ENCODE results near the gene RSBN1L. TPM values are rescaled to one million over a fixed set of nuclear protein-coding genes. Genes with fewer than 3 reads are reported as not detected.
A peak's percentile ranks its signal among the peaks of the same experiment; 100 is the strongest.
"Not testable (repeated sequence)": the region's sequence is repeated elsewhere in the genome, so short reads cannot be mapped to it uniquely, and the experiment has no call there.

The RSBN1L gene
- total RNA-seq, 1 experiment from 2014 or later = 10.9 TPM

DNA sequence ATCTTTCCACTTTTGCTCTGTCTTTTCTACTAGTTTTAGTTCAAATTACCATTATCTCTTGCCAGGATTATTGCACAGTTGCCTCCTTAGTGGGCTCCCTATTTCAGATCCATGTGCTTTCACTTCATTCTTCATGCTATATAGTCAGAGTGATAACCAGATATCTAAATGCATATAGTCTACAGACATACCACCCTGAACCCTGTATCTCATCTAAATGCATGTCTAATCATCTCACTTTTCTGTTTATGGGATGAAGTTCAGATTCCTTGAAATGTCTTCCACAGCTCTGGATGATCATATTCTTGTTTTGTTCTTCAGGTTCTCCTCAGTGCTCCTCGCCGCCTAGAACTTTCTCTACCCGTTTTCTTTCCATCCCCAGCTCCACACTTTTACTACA, 13.8 kb downstream of the RSBN1L start:
- Mint-ChIP-seq H3K27ac (ENCODE audit: low read depth, unreplicated experiment) (no peak overlapping the region), H3K9me3 (ENCODE audit: unreplicated experiment) (no peaks in the 10 kb centered on the region)

DNA sequence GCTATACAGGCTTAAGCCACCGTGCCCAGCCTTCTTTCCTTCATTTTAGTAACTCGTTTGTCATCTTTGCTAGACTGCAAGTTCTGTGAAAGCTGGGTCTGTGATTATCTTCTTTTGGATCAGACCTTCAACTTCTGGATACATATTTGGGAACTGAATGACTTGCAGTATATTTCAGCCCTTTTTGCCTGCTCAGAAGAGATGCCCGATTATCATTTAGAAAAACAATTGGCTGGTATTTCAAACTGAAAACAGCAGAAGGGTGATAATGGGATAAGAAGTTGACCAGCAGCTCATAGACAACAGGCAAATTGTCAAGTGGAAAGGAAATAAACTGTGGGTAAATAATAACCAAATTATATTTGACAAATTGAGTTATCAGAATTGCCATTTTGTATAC, 14.6 kb downstream of the RSBN1L start:
- no peak overlapping the region for H3K27ac Mint-ChIP-seq (ENCODE audit: low read depth, unreplicated experiment)
- H3K4me1 Mint-ChIP-seq (ENCODE audit: insufficient read depth, unreplicated experiment) = peaks cover 23% of the 10 kb centered on the region
- POLR2A ChIA-PET = interaction anchor here (1.0 to 1.8 kb wide), 3 partner anchors 8 to 14 kb away, joined by 3 to 11 read pairs (median 4); partner anchors contain the start of gene RSBN1L
- H3K4me3 Mint-ChIP-seq (ENCODE audit: unreplicated experiment) = no peak overlapping the region
- no peaks in the 10 kb centered on the region for H3K27me3 Mint-ChIP-seq (ENCODE audit: insufficient read depth, unreplicated experiment)
- CTCF ChIA-PET = interaction anchor here (0.6 to 1.5 kb wide), 2 partner anchors 49 to 59 kb away, joined by 3 to 4 read pairs; no protein-coding TSS in a partner anchor
- H3K9me3 Mint-ChIP-seq (ENCODE audit: unreplicated experiment) = no peaks in the 10 kb centered on the region
- intact Hi-C loops (cut with micrococcal nuclease) = no loop called here
- TF ChIP-seq CTCF (IDR thresholded peaks at IDR 0.05; ENCODE audit: unreplicated experiment) = no peak
- H3K36me3 Mint-ChIP-seq (ENCODE audit: insufficient read depth, unreplicated experiment) = peaks cover 26% of the 10 kb centered on the region
- BruUV-seq (replicated peaks) = no TSS peak
- DNase-seq (ENCODE audit: unreplicated experiment) = no peak

More for the DNA sequence above, 13.8 kb downstream of the RSBN1L start:
- Mint-ChIP-seq H3K4me3 (ENCODE audit: unreplicated experiment) (no peak overlapping the region), H3K27me3 (ENCODE audit: insufficient read depth, unreplicated experiment) (no peaks in the 10 kb centered on the region), H3K36me3 (ENCODE audit: insufficient read depth, unreplicated experiment) (peaks cover 27% of the 10 kb centered on the region), H3K4me1 (ENCODE audit: insufficient read depth, unreplicated experiment) (peaks cover 23% of the 10 kb centered on the region)
- intact Hi-C loops (cut with micrococcal nuclease) = no loop called here
- DNase-seq (ENCODE audit: unreplicated experiment) = no peak
- no peak for TF ChIP-seq CTCF (IDR thresholded peaks at IDR 0.05; ENCODE audit: unreplicated experiment)
- ChIA-PET CTCF (interaction anchor here (0.6 to 1.5 kb wide), 2 partner anchors 49 to 58 kb away, joined by 3 to 4 read pairs; no protein-coding TSS in a partner anchor), POLR2A (interaction anchor here (1.0 to 1.3 kb wide), 2 partner anchors 9 to 12 kb away, joined by 3 to 4 read pairs; no protein-coding TSS in a partner anchor)
- no TSS peak for BruUV-seq (replicated peaks)

- no peak for TF ChIP-seq CTCF (IDR thresholded peaks at IDR 0.05; ENCODE audit: unreplicated experiment)
- POLR2A ChIA-PET = interaction anchor here (0.7 to 11.7 kb wide), 2 partner anchors 17 to 230 kb away, joined by 3 to 150 read pairs; partner anchors contain the start of gene RSBN1L
- Mint-ChIP-seq H3K4me3 (ENCODE audit: unreplicated experiment) (no peak overlapping the region), H3K27ac (ENCODE audit: low read depth, unreplicated experiment) (no peak overlapping the region), H3K27me3 (ENCODE audit: insufficient read depth, unreplicated experiment) (no peaks in the 10 kb centered on the region), H3K9me3 (ENCODE audit: unreplicated experiment) (no peaks in the 10 kb centered on the region), H3K36me3 (ENCODE audit: insufficient read depth, unreplicated experiment) (peaks cover 13% of the 10 kb centered on the region), H3K4me1 (ENCODE audit: insufficient read depth, unreplicated experiment) (peaks cover 15% of the 10 kb centered on the region)
- CTCF ChIA-PET = no interaction called here
- DNase-seq (ENCODE audit: unreplicated experiment) = no peak
- BruUV-seq (replicated peaks) = no TSS peak
- intact Hi-C loops (cut with micrococcal nuclease) = no loop called here
These were observed 17.9 kb downstream of the RSBN1L start for GRCh38 chr7:77714195-77714594.

DNA sequence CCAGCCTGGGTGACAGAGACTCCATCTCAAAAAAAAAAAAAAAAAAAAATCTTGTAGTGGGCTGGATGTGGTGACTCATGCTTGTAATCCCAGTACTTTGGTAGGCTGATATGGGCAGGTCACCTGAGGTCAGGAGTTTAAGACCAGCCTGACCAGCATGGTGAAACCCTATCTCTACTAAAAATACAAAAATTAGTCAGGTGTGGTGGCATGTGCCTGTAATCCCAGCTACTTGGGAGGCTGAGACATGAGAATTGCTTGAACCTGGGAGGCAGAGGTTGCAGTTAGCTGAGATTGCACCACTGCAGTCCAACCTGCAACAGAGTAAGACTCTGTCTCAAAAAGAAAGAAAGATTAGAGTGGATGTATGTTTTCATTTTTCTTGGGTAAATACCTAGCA, 18.7 kb downstream of the RSBN1L start:
- BruUV-seq (replicated peaks); H3K9me3 Mint-ChIP-seq (ENCODE audit: unreplicated experiment); intact Hi-C loops (cut with micrococcal nuclease); H3K27me3 Mint-ChIP-seq (ENCODE audit: insufficient read depth, unreplicated experiment); H3K27ac Mint-ChIP-seq (ENCODE audit: low read depth, unreplicated experiment); H3K4me3 Mint-ChIP-seq (ENCODE audit: unreplicated experiment): not testable (repeated sequence)
- POLR2A ChIA-PET = interaction anchor here (0.7 to 11.7 kb wide), 2 partner anchors 17 to 230 kb away, joined by 3 to 150 read pairs; partner anchors contain the start of gene RSBN1L
- Mint-ChIP-seq H3K4me1 (ENCODE audit: insufficient read depth, unreplicated experiment) (peaks cover 12% of the 10 kb centered on the region), H3K36me3 (ENCODE audit: insufficient read depth, unreplicated experiment) (peaks cover 13% of the 10 kb centered on the region)
- peak; percentile 22 for DNase-seq (ENCODE audit: unreplicated experiment)
- CTCF ChIA-PET = interaction anchor here (0.7 to 1.2 kb wide), 3 partner anchors 13 to 38 kb away, joined by 4 read pairs; no protein-coding TSS in a partner anchor
